Loucy (cell line): Measurements from ENCODE around the gene SPOP.

Experiments
- H2AFZ ChIP-seq: fragments of 200-600 bp; sonication (generic); 2 replicates; pipeline ENCODE4 v1.6.0; 2016; ENCODE audit warnings: antibody characterized with exemption, mild to moderate bottlenecking, low read length, moderate library complexity
- H3F3A ChIP-seq: fragments of 200-600 bp; 2 replicates; pipeline ENCODE4 v1.6.0; 2016; ENCODE audit warnings: antibody characterized with exemption, low read depth, mild to moderate bottlenecking
- H3K27me3 ChIP-seq: fragments of 200-600 bp; sonication (generic); 2 replicates; pipeline ENCODE4 v1.6.1; 2014; ENCODE audit warnings: low read length, mild to moderate bottlenecking; ENCODE audit not compliant: insufficient read depth, poor library complexity, severe bottlenecking
- H3K36me3 ChIP-seq: fragments of 200-600 bp; sonication (generic); 2 replicates; pipeline ENCODE4 v1.6.1; 2016; ENCODE audit warnings: low read length; ENCODE audit not compliant: insufficient read depth
- H3K4me1 ChIP-seq: fragments of 200-600 bp; sonication (generic); 2 replicates; pipeline ENCODE4 v1.5.1; 2014; ENCODE audit warnings: low read length, mild to moderate bottlenecking; ENCODE audit not compliant: insufficient read depth, poor library complexity, severe bottlenecking
- H3K4me2 ChIP-seq: fragments of 200-600 bp; sonication (generic); 2 replicates; pipeline ENCODE4 v1.6.0; 2014; ENCODE audit warnings: antibody characterized with exemption, low read length, low read depth, mild to moderate bottlenecking; ENCODE audit not compliant: poor library complexity, severe bottlenecking
- H3K4me3 ChIP-seq: fragments of 200-600 bp; sonication (generic); 2 replicates; pipeline ENCODE4 v1.5.1; 2014; ENCODE audit warnings: low read length, mild to moderate bottlenecking, mixed read lengths; ENCODE audit not compliant: poor library complexity, severe bottlenecking
- H3K79me2 ChIP-seq: fragments of 200-600 bp; sonication (generic); 2 replicates; pipeline ENCODE4 v1.6.1; 2014; ENCODE audit warnings: low read length; ENCODE audit not compliant: insufficient read depth
- H3K9ac ChIP-seq: fragments of 200-600 bp; sonication (generic); 2 replicates; pipeline ENCODE4 v1.6.0; 2014; ENCODE audit warnings: mild to moderate bottlenecking, low read depth, low read length, moderate library complexity; ENCODE audit not compliant: poor library complexity, severe bottlenecking
- H3K9me2 ChIP-seq: fragments of 200-600 bp; sonication (generic); replicated peaks from 2 replicates; pipeline ENCODE4 v1.6.1; 2016; ENCODE audit warnings: low read depth, low read length, mixed read lengths
- H3K9me3 ChIP-seq: fragments of 200-600 bp; sonication (generic); 2 replicates; pipeline ENCODE4 v1.6.1; 2014; ENCODE audit warnings: mild to moderate bottlenecking, antibody characterized with exemption, low read length, low read depth; ENCODE audit not compliant: insufficient read depth
- H4K20me1 ChIP-seq: fragments of 200-600 bp; sonication (generic); 2 replicates; pipeline ENCODE4 v1.6.0; 2014; ENCODE audit warnings: antibody characterized with exemption, low read length, mild to moderate bottlenecking; ENCODE audit not compliant: insufficient read depth, poor library complexity, severe bottlenecking
- CTCF ChIP-seq: fragments of 200-600 bp; sonication (generic); conservative IDR thresholded peaks from 2 replicates; pipeline ENCODE4 v1.5.1; 2014; ENCODE audit warnings: mild to moderate bottlenecking, antibody characterized with exemption, low read length
- EZH2phosphoT487 ChIP-seq: fragments of 200-600 bp; IDR thresholded peaks from 2 replicates; pipeline ENCODE4 v1.6.1; 2018; ENCODE audit warnings: antibody characterized with exemption, mild to moderate bottlenecking, moderate library complexity, borderline replicate concordance

The SPOP gene

GRCh38 chr17:49691677-49692191, 13.8 kb upstream of the SPOP start:
- Histone ChIP-seq H3K4me1 (peaks cover 14% of the 10 kb centered on the region), H4K20me1 (no peaks in the 10 kb centered on the region), H3F3A (no peaks in the 10 kb centered on the region), H3K4me3 (no peak overlapping the region), H3K4me2 (no peak overlapping the region), H3K9ac (no peak overlapping the region), H3K79me2 (no peaks in the 10 kb centered on the region), H3K27me3 (no peaks in the 10 kb centered on the region), H3K9me3 (no peaks in the 10 kb centered on the region), H3K36me3 (no peaks in the 10 kb centered on the region), H3K9me2 (no peaks in the 10 kb centered on the region), H2AFZ (no peak overlapping the region)
- no peak for TF ChIP-seq EZH2phosphoT487

- Histone ChIP-seq H3K4me3 (no peak overlapping the region), H3K36me3 (no peaks in the 10 kb centered on the region), H3K9me3 (no peaks in the 10 kb centered on the region), H2AFZ (no peak overlapping the region), H3K9ac (no peak overlapping the region), H3K79me2 (no peaks in the 10 kb centered on the region), H3K9me2 (no peaks in the 10 kb centered on the region), H4K20me1 (no peaks in the 10 kb centered on the region), H3K4me2 (no peak overlapping the region), H3K4me1 (peaks cover 14% of the 10 kb centered on the region), H3K27me3 (no peaks in the 10 kb centered on the region), H3F3A (no peaks in the 10 kb centered on the region)
- TF ChIP-seq CTCF (no peak), EZH2phosphoT487 (no peak)
These were observed 13.3 kb upstream of the SPOP start for GRCh38 chr17:49691086-49691676.

GRCh38 chr17:49690256-49690655, 12.4 kb upstream of the SPOP start:
- TF ChIP-seq CTCF: no peak
- no peak for TF ChIP-seq EZH2phosphoT487
- Histone ChIP-seq H3K4me3 (no peak overlapping the region), H4K20me1 (no peaks in the 10 kb centered on the region), H2AFZ (no peak overlapping the region), H3K4me1 (peaks cover 14% of the 10 kb centered on the region), H3K9me2 (no peaks in the 10 kb centered on the region), H3K4me2 (no peak overlapping the region), H3K27me3 (no peaks in the 10 kb centered on the region), H3K79me2 (no peaks in the 10 kb centered on the region), H3K36me3 (no peaks in the 10 kb centered on the region), H3K9me3 (no peaks in the 10 kb centered on the region), H3K9ac (no peak overlapping the region), H3F3A (no peaks in the 10 kb centered on the region)

DNA sequence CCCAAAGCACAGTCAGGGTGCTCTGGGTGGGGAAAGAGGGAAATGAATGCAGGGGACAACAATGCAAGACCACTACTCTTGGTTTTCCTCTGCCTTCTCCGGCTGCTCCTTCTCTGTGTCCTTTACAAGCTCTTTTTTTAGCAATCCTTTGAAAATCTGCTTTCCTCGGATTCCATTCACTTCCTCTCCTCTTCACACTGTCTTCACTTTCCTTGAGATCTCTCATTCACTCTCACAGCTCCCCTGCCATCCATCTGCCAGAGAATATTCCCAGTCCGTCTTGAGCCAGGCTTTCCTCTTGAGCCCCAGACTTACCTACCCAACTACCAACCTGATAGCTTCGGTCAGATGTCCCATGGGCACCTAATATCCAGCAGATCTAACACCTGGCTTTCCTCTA, 11.0 kb upstream of the SPOP start:
- Histone ChIP-seq H3K4me3 (no peak overlapping the region), H3F3A (no peaks in the 10 kb centered on the region), H2AFZ (no peak overlapping the region), H3K9me2 (no peaks in the 10 kb centered on the region), H3K9me3 (no peaks in the 10 kb centered on the region), H3K9ac (peak overlapping the region; percentile 38), H3K27me3 (no peaks in the 10 kb centered on the region), H3K4me2 (peak overlapping the region; percentile 6), H3K79me2 (no peaks in the 10 kb centered on the region), H3K36me3 (no peaks in the 10 kb centered on the region), H4K20me1 (no peaks in the 10 kb centered on the region), H3K4me1 (peaks cover 14% of the 10 kb centered on the region)
- TF ChIP-seq CTCF: no peak
- TF ChIP-seq EZH2phosphoT487: no peak
